Ovary (tissue), 9 donors: ENCODE measurements around the gene WBP1L. TPM values are rescaled to one million over a fixed set of nuclear protein-coding genes. Genes with fewer than 3 reads are reported as not detected.
A peak's percentile ranks its signal among the peaks of the same experiment; 100 is the strongest.
"Not testable (repeated sequence)": the region's sequence is repeated elsewhere in the genome, so short reads cannot be mapped to it uniquely, and the experiment has no call there.

ENCODE experiments used
- DNase-seq, 5 donors: peaks; one replicate each; pipeline ENCODE4 v3.0.0-alpha.2; 2019 to 2020
- H3K27ac ChIP-seq, 2 donors: fragments of 200-600 bp; one replicate each; pipeline versions ENCODE4 v1.5.1 to v1.8.0; 2019 to 2022
- H3K27me3 ChIP-seq: fragments of 200-600 bp; one replicate; pipeline ENCODE4 v1.8.0; 2022
- H3K36me3 ChIP-seq: fragments of 200-600 bp; sonication (generic); one replicate; pipeline ENCODE4 v1.5.1; 2019
- H3K4me1 ChIP-seq: one replicate; pipeline ENCODE4 v1.8.1; 2013; ENCODE audit warnings: mild to moderate bottlenecking, moderate library complexity; ENCODE audit not compliant: insufficient read depth
- H3K4me3 ChIP-seq: fragments of 200-600 bp; sonication (generic); one replicate; pipeline ENCODE4 v1.5.1; 2017
- H3K9me3 ChIP-seq, 2 donors: fragments of 200-600 bp in 1 of 2; sonication (generic) in 1 of 2; one replicate each; pipeline versions ENCODE4 v1.5.1 to v1.8.1; 2013 to 2019; ENCODE audit warnings: mild to moderate bottlenecking in 1 of 2, moderate library complexity in 1 of 2
- EP300 ChIP-seq: sonication (generic); formaldehyde crosslinking; IDR thresholded peaks from one replicate; pipeline ENCODE4 v1.6.1; 2017; ENCODE audit warnings: antibody characterized with exemption
- POLR2A ChIP-seq: fragments of 450-650 bp; IDR thresholded peaks from one replicate; pipeline ENCODE4 v1.6.1; 2017; ENCODE audit warnings: antibody characterized with exemption, mild to moderate bottlenecking, moderate library complexity
- WGBS, 3 donors: extraction: QIAGEN DNeasy Blood & Tissue Kit in 1 of 3; methylation state at CpG; one replicate each; pipeline versions ENCODE4 v1.1.5 to v1.1.7; 2013 to 2017; 5-methylcytosine and 5-hydroxymethylcytosine counted together
- intact Hi-C, 4 donors: fragments of 100-400 bp; cut with DNase I; formaldehyde crosslinking; loops; one replicate each; pipeline versions ENCODE4 v1.11.0 to v1.15.1; 2022 to 2023
- polyA plus RNA-seq, 2 donors: library from polyadenylated mRNA; stranded (reverse); fragments of 200-250 nt in 1 of 2; fragments of 350-450 nt in 1 of 2; fragmentation: Illumina TruSeq in 1 of 2; extraction: RNeasy Lipid Tissue Mini Kit (QIAGEN cat#74804) in 1 of 2; gene quantifications; one replicate each; pipeline ENCODE4 v1.2.3, GENCODE V29; 2013 to 2014
- total RNA-seq, 7 donors: library from RNA; depleted of rRNA in 2 of 7; stranded (reverse); fragments of >200 nt in 2 of 7; fragmentation: NEBNext Ultra II Directional in 3 of 7; extraction: Animal tissue kit (Norgen Biotek cat#: 25700) in 3 of 7; gene quantifications; one replicate each; pipeline versions ENCODE4 v1.1.0 to v1.2.4, GENCODE V29; 2016 to 2023
- TF ChIP-seq, protein P1 (sequence below), 3 donors: fragments of 450-650 bp in 2 of 3; fragments of 200-600 bp in 1 of 3; IDR thresholded peaks; one replicate each; pipeline versions ENCODE4 v1.5.1 to v1.8.0; 2016 to 2022; ENCODE audit warnings: antibody characterized with exemption in 3 of 3, mild to moderate bottlenecking in 1 of 3
- donor health status: DM: no; HTN: no; CAD: no; lungs with moderate emphysema.
- donor health status: DM: no; HTN: no; CAD: no.
- donor health status: Bipolar disorder and iron deficiency.
- donor health status: DM: yes; HTN: yes; CAD: no.
- donor health status: DM: no; HTN: no; CAD: no.
- donor health status: DM: yes; HTN: yes; CAD: no.

Gene WBP1L
- total and polyA plus RNA-seq, 9 donors: 40.6 to 71.8 (median 51.1) TPM

DNA sequence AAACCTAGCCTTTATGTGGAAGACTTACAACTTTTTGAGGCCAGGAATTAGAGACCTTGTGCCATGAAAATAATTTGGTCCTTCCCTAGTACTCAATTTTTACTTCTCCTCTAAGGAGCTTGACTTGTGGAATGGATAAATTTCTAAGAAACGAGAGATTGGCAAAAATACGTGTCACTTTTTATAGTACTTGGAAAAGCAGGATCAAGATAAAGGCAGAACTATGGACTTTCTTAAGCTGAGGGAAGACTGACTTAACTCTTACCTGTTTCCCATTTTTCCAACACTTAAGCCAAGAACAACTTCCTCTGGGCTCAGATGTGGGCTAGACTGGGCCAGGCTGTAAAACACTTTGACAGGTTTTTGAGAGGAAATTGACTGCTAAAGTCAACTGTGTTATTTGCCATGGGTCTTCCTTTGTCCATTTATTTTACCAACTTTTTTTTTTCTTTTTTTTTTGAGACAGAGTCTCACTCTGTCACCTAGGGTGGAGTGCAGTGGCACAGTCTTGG lies 2.0 kb upstream of the WBP1L start:
- Histone ChIP-seq H3K4me3 (no peak overlapping the region), H3K36me3 (no peaks in the 10 kb centered on the region), H3K4me1 (peaks cover 4% of the 10 kb centered on the region), H3K27me3 (no peaks in the 10 kb centered on the region), H3K9me3 (no peaks in the 10 kb centered on the region), H3K27ac (no peak overlapping the region)
- intact Hi-C loops: no loop called here
- whole genome bisulfite sequencing, 3 donors: 54 to 64% (median 63%) methylated on average over 2 of the region's 2 CpGs
- no peak for DNase-seq
- TF ChIP-seq, protein P1, sequence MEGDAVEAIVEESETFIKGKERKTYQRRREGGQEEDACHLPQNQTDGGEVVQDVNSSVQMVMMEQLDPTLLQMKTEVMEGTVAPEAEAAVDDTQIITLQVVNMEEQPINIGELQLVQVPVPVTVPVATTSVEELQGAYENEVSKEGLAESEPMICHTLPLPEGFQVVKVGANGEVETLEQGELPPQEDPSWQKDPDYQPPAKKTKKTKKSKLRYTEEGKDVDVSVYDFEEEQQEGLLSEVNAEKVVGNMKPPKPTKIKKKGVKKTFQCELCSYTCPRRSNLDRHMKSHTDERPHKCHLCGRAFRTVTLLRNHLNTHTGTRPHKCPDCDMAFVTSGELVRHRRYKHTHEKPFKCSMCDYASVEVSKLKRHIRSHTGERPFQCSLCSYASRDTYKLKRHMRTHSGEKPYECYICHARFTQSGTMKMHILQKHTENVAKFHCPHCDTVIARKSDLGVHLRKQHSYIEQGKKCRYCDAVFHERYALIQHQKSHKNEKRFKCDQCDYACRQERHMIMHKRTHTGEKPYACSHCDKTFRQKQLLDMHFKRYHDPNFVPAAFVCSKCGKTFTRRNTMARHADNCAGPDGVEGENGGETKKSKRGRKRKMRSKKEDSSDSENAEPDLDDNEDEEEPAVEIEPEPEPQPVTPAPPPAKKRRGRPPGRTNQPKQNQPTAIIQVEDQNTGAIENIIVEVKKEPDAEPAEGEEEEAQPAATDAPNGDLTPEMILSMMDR (IDR thresholded peaks at IDR 0.05): no peak
- TF ChIP-seq POLR2A (no peak), EP300 (no peak)

DNA sequence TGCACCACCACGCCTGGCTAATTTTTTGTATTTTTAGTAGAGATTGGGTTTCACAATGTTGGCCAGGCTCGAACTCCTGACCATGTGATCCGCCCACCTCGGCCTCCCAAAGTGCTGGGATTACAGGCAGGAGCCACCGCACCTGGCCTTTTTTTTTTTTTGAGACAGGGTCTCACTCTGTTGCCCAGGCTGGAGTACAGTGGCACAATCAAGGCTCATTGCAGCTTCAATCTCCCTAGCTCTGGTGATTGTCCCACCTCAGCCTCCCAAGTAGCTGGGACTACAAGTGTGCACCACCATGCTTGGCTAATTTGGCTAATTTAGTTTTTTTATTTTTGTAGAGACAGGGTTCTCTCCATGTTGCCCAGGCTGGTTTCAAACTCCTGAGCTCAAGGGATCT lies 1.4 kb upstream of the WBP1L start:
- intact Hi-C loops, H3K27ac ChIP-seq, H3K4me3 ChIP-seq, H3K36me3 ChIP-seq, DNase-seq, H3K9me3 ChIP-seq, H3K4me1 ChIP-seq, H3K27me3 ChIP-seq: not testable (repeated sequence)
- 81 to 85% (median 83%) methylated on average over 5 of the region's 5 CpGs for WGBS, 3 donors

DNA sequence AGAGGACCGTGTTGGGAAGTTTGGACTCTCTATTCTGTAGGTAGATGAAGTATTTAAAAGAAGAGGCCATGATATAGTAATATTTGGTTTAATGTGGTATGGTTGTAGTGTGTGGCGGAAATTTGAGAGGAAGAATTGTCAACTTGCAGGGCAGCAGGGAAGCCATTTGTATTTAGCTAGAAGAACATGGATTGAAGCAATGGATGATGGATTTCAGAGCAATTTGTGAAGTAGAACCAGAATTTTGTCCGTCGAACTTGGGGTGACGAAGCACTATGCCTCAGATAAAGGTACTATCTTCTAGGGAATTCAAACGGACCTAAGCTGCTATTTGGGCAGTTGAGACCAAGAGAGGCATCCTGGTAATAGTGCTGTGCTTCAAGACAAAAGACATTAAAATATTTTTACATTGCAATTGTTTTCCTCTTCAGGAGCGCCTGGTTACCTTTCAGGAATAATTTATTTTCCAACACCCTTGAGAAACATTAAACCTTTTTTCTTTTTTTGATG lies 615 bp upstream of the WBP1L start:
- Histone ChIP-seq H3K9me3 (no peaks in the 10 kb centered on the region), H3K4me1 (peaks cover 4% of the 10 kb centered on the region), H3K27ac (no peak overlapping the region), H3K4me3 (peak overlapping the region; percentile 36), H3K36me3 (no peaks in the 10 kb centered on the region), H3K27me3 (no peaks in the 10 kb centered on the region)
- 26 to 34% (median 28%) methylated on average over 7 of the region's 7 CpGs for WGBS, 3 donors
- TF ChIP-seq, protein P1 (IDR thresholded peaks at IDR 0.05): no peak
- TF ChIP-seq EP300 (no peak), POLR2A (no peak)
- DNase-seq: no peak
- intact Hi-C loops: no loop called here

DNA sequence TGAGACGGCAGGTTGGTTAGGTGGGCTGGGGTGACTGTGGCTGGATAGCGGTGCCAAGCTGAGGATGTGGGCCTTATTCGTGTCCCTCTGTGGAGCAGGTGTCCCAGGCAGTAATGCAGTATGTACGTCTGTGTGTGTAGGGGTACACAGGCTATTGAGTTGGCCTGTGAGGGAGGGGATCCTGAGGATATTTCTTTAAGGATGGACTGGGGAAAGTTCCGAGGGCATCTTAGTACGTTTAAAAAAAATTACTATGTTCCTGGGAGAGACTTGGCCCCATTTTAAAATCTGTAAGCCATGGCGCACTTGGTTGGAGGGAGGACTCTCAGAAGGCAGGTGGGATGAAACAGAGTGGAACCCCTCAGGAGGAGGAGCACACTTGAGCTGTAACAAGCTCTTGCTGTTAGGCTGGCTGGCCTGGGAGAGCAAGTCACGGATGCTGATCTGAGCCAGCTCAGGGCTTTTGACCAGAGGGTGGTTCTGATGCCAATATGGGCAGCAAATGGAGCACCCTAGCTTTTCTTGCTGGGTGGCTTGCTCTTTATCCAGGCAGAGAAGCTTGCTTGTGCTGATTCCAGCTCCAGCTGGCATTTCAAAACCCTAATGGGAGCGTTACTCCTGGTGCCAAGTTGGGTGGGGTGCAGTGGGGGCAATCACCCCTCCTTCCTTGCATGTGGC lies 765 bp downstream of the WBP1L start:
- TF ChIP-seq, protein P1 (IDR thresholded peaks at IDR 0.05): no peak
- no peak for TF ChIP-seq EP300
- TF ChIP-seq POLR2A: no peak
- WGBS, 3 donors: 1 to 2% (median 1%) methylated on average over 9 of the region's 9 CpGs
- intact Hi-C loops: no loop called here
- no peaks in the 10 kb centered on the region for H3K27me3 ChIP-seq
- peak overlapping the region; percentile 11 to 41 for H3K27ac ChIP-seq
- H3K36me3 ChIP-seq: no peaks in the 10 kb centered on the region
- H3K4me3 ChIP-seq: peak overlapping the region; percentile 81
- no peaks in the 10 kb centered on the region for H3K9me3 ChIP-seq
- peak in 2 of 5 donors; percentile 28 to 51 for DNase-seq
- peaks cover 4% of the 10 kb centered on the region for H3K4me1 ChIP-seq

DNA sequence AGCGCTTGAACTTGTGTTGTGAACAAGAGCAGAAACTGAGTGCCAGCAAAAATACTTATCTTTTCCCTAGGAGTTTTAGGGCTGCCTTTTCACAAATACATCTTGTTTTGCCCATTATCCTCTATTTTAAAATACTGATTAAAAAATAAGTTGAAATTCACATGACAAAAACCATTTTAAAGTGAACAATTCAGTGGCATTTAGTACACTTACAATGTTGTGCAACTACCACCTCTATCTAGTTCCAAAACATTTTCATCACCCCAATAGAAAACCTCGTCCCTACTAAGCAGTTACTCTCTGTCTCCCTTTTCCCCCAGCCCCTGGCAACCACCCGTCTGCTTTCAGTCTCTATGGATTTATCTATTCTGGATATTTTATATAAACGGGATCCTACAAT lies 1.4 kb downstream of the WBP1L start:
- peaks cover 4% of the 10 kb centered on the region for H3K4me1 ChIP-seq
- DNase-seq: no peak
- intact Hi-C loops: no loop called here
- H3K27ac ChIP-seq: no peak overlapping the region
- peak overlapping the region; percentile 81 for H3K4me3 ChIP-seq
- no peak for TF ChIP-seq POLR2A
- TF ChIP-seq, protein P1 (IDR thresholded peaks at IDR 0.05): no peak
- TF ChIP-seq EP300: no peak
- no peaks in the 10 kb centered on the region for H3K36me3 ChIP-seq
- H3K9me3 ChIP-seq: no peaks in the 10 kb centered on the region
- WGBS, 3 donors: 24 to 39% (median 34%) methylated on average over 4 of the region's 4 CpGs
- H3K27me3 ChIP-seq: no peaks in the 10 kb centered on the region
